Calu3 (cell line): Measurements from ENCODE around the gene PCOLCE2. TPM values are rescaled to one million over a fixed set of nuclear protein-coding genes. Genes with fewer than 3 reads are reported as not detected.

ENCODE experiments used
- BruUV-seq: library from RNA; stranded (reverse); fragments of 400-500 nt; replicated peaks from 2 replicates; lab custom pipeline; 2021; lab: Mats Ljungman, UMichigan
- CTCF ChIA-PET: fragments of 300-600 bp; sonication (Branson Sonifier 250); formaldehyde crosslinking; loops from one replicate; lab custom pipeline; 2022; ENCODE audit warnings: antibody characterized with exemption; lab: Charles Lee
- DNase-seq: peaks from one replicate; pipeline ENCODE4 v3.0.0; 2022
- H3K27ac Mint-ChIP-seq: one replicate; pipeline ENCODE4 v1.8.0; 2022; ENCODE audit warnings: mixed read lengths; ENCODE audit not compliant: unreplicated experiment
- H3K27me3 Mint-ChIP-seq: one replicate; pipeline ENCODE4 v1.8.0; 2022; ENCODE audit warnings: mixed read lengths; ENCODE audit not compliant: unreplicated experiment
- H3K36me3 Mint-ChIP-seq: one replicate; pipeline ENCODE4 v1.8.0; 2022; ENCODE audit warnings: mild to moderate bottlenecking, moderate library complexity, mixed read lengths; ENCODE audit not compliant: insufficient read depth, unreplicated experiment
- H3K4me1 Mint-ChIP-seq: one replicate; pipeline ENCODE4 v1.8.0; 2022; ENCODE audit warnings: mild to moderate bottlenecking, low read depth, mixed read lengths; ENCODE audit not compliant: unreplicated experiment
- H3K4me3 Mint-ChIP-seq: one replicate; pipeline ENCODE4 v1.8.0; 2022; ENCODE audit warnings: mild to moderate bottlenecking, low read depth, moderate library complexity, mixed read lengths; ENCODE audit not compliant: unreplicated experiment
- H3K9me3 Mint-ChIP-seq: one replicate; pipeline ENCODE4 v1.8.0; 2022; ENCODE audit warnings: low read depth, mixed read lengths; ENCODE audit not compliant: unreplicated experiment
- intact Hi-C: fragments of 100-400 bp; cut with micrococcal nuclease; formaldehyde crosslinking; loops from one replicate; pipeline ENCODE4 v1.10.0; 2022; ENCODE audit not compliant: unreplicated experiment
- total RNA-seq: library from RNA; stranded (reverse); gene quantifications from 2 replicates; pipeline ENCODE4 v1.2.3, GENCODE V29; 2022
- TF ChIP-seq, protein P1 (sequence below): fragments of 200-600 bp; IDR thresholded peaks from one replicate; pipeline ENCODE4 v1.8.0; 2022; ENCODE audit warnings: antibody characterized with exemption; ENCODE audit not compliant: unreplicated experiment

Gene PCOLCE2
- total RNA-seq, 1 experiment from 2014 or later: 9.6 TPM

DNA sequence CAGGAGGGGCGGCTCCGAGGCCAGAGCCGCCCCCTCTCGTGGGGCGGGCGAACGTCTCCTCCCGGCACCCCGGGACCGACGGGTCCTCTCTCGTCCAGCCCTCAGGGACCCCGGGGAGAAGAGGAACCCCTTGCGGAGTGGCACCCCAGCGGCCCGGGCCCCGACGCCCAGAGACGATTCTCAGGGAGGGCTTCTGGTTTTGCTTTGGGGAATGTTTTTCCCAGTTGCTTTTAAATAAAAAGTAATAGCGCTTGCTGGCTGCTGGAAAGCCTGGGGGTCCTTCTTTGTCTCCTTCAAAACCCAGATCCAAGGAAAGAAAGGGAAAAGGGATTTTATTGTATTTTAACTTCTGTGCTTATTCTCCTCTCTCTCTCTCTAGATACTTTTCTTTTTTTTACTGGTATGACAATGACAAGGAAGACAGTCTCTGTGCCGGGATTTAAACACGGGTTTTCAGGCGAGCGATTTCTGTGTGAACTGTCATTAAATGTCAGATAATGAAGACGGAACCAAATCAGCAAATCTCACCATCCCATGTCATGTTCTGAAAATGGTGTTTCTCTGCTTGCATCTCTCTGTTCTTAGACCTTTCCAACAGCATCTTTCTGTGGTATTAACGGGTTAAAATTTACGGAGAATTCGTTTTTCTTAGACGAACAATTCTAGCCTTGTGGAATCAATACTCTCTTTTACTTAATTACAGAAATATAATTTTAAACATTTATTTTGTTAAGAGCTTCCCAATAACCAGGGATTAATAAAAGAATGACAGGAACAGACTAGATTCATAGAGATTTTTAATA lies 530 bp upstream of the PCOLCE2 start:
- intact Hi-C loops: no loop called here
- CTCF ChIA-PET: interaction anchor here (0.6 to 2.2 kb wide), 5 partner anchors 8 to 45 kb away, joined by 3 to 7 read pairs (median 4); no protein-coding TSS in a partner anchor

DNA sequence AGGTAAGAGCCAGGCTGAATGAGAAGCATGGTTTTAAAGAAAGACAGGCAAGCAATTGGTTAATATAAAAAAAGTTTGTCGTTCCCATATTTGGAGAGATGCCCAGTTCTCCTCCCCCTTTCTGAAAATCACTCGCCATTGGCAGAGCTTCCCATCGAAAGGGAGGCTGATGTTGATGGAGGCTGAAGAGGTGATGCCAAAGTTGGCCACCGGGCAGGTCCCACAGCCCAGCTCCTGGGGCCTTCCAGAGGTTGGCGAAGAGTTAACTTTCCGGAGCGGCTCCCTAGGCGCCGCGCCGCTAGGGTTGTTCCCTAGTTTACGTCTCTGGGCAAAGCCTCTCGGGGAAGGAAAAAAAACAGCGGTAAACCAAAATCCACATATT lies 793 bp downstream of the PCOLCE2 start:
- Mint-ChIP-seq H3K27me3 (peaks cover 8% of the 10 kb centered on the region), H3K4me3 (peak overlapping the region; percentile 98), H3K27ac (peak overlapping the region; percentile 67), H3K4me1 (peaks cover 15% of the 10 kb centered on the region), H3K36me3 (peaks cover 18% of the 10 kb centered on the region), H3K9me3 (no peaks in the 10 kb centered on the region)
- intact Hi-C loops: loop anchor here (1.0 kb wide), 1 partner anchor 35 kb away; no protein-coding TSS in a partner anchor
- peak; percentile 74 for DNase-seq
- no TSS peak for BruUV-seq
- CTCF ChIA-PET: interaction anchor here (0.8 to 2.2 kb wide), 6 partner anchors 9 to 114 kb away, joined by 3 to 7 read pairs (median 4); partner anchors contain the start of gene U2SURP
- TF ChIP-seq, protein P1, sequence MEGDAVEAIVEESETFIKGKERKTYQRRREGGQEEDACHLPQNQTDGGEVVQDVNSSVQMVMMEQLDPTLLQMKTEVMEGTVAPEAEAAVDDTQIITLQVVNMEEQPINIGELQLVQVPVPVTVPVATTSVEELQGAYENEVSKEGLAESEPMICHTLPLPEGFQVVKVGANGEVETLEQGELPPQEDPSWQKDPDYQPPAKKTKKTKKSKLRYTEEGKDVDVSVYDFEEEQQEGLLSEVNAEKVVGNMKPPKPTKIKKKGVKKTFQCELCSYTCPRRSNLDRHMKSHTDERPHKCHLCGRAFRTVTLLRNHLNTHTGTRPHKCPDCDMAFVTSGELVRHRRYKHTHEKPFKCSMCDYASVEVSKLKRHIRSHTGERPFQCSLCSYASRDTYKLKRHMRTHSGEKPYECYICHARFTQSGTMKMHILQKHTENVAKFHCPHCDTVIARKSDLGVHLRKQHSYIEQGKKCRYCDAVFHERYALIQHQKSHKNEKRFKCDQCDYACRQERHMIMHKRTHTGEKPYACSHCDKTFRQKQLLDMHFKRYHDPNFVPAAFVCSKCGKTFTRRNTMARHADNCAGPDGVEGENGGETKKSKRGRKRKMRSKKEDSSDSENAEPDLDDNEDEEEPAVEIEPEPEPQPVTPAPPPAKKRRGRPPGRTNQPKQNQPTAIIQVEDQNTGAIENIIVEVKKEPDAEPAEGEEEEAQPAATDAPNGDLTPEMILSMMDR: no peak

More for the DNA sequence above, 530 bp upstream of the PCOLCE2 start:
- H3K36me3 Mint-ChIP-seq: peaks cover 18% of the 10 kb centered on the region
- no peak overlapping the region for H3K27ac Mint-ChIP-seq
- H3K4me3 Mint-ChIP-seq: peak overlapping the region; percentile 98
- peaks cover 8% of the 10 kb centered on the region for H3K27me3 Mint-ChIP-seq
- TF ChIP-seq, protein P1: no peak
- H3K4me1 Mint-ChIP-seq: peaks cover 15% of the 10 kb centered on the region
- no peak for DNase-seq
- H3K9me3 Mint-ChIP-seq: no peaks in the 10 kb centered on the region
- BruUV-seq: no TSS peak

DNA sequence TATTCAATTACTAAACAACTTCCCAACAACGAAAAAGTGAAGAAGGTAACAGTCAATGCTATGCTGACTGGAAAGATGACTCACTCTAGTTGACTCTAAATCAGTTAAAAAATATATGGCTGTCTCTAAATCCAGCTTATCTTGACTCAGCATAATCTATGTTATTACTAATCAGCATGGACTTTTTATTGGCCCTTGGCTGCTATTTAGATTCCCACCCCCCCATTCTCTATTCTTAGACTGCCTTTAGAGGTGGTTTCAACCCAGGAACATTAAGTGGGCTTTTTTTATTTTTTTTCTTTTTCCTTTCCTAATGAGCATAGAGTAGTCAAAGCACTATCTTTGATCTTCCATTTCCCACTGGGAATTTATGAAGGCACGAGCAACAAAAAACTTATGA lies 1.9 kb downstream of the PCOLCE2 start:
- intact Hi-C loops: no loop called here
- no TSS peak for BruUV-seq
- Mint-ChIP-seq H3K36me3 (peaks cover 18% of the 10 kb centered on the region), H3K27ac (no peak overlapping the region), H3K27me3 (peaks cover 8% of the 10 kb centered on the region), H3K4me3 (no peak overlapping the region), H3K4me1 (peaks cover 15% of the 10 kb centered on the region), H3K9me3 (no peaks in the 10 kb centered on the region)
- CTCF ChIA-PET: interaction anchor here (1.0 kb wide), 1 partner anchor 33 kb away, joined by 4 read pairs; no protein-coding TSS in a partner anchor
- TF ChIP-seq, protein P1: no peak
- no peak for DNase-seq

DNA sequence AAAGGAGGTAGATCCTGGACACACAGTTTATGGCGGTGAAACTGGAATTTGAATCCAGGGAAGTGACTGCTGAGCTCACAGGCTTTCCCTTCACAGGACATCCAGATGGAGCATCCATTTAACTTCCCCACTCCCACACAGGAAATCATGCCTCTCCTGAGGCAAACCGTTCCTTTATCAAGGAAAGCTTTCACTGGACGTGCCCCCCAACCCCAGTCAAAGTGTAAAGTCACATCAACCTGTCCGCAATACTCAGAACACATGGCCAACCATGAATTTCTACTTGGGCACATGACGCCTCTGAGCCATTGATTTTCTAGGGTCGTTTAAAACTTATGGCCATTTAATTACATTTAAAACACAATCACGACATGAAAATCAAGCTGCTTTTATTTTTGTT lies 2.9 kb downstream of the PCOLCE2 start:
- Mint-ChIP-seq H3K27me3 (peaks cover 8% of the 10 kb centered on the region), H3K36me3 (peaks cover 18% of the 10 kb centered on the region), H3K4me3 (no peak overlapping the region), H3K9me3 (no peaks in the 10 kb centered on the region), H3K27ac (no peak overlapping the region), H3K4me1 (peaks cover 15% of the 10 kb centered on the region)
- no TSS peak for BruUV-seq
- TF ChIP-seq, protein P1: no peak
- CTCF ChIA-PET: interaction anchor here (1.0 to 1.1 kb wide), 2 partner anchors 12 to 33 kb away, joined by 3 to 4 read pairs; no protein-coding TSS in a partner anchor
- intact Hi-C loops: no loop called here
- DNase-seq: no peak
